Brain microvascular endothelial cell (primary cell): ENCODE results near the gene CRYBG3.

Experiments used
- DNase-seq: peaks from one replicate; pipeline ENCODE4 v3.0.0-alpha.2; 2020
- H3K27ac ChIP-seq: fragments of 250-450 bp; sonication (Bioruptor Pico); 2 replicates; pipeline ENCODE4 v1.5.1; 2020; ENCODE audit warnings: mild to moderate bottlenecking, moderate library complexity
- H3K27me3 ChIP-seq: fragments of 250-450 bp; sonication (Bioruptor Pico); replicated peaks from 2 replicates; pipeline ENCODE4 v1.5.1; 2020; ENCODE audit warnings: mild to moderate bottlenecking
- H3K36me3 ChIP-seq: fragments of 250-450 bp; sonication (Bioruptor Pico); replicated peaks from 2 replicates; pipeline ENCODE4 v1.5.1; 2020; ENCODE audit warnings: mild to moderate bottlenecking
- H3K4me3 ChIP-seq: 2 replicates; pipeline ENCODE4 v1.5.1; 2011; ENCODE audit warnings: low read depth, mild to moderate bottlenecking, control low read depth, low read length, moderate library complexity
- CTCF ChIP-seq: IDR thresholded peaks from 2 replicates; pipeline ENCODE4 v1.5.1; 2011; ENCODE audit warnings: low read depth, mild to moderate bottlenecking, moderate library complexity, low read length, control low read depth, inconsistent platforms; ENCODE audit errors: missing control alignments
- in situ Hi-C: cut with HindIII; loops from 2 replicates; pipeline ENCODE4 v1.10.0; 2017; ENCODE audit warnings: low sequenced_read_pairs, low pct_ligation_motif_present

Gene CRYBG3

GRCh38 chr3:97960993-97961766, 139.4 kb downstream of the CRYBG3 start:
- in situ Hi-C loops = no loop called here
- no peak overlapping the region for H3K4me3 ChIP-seq
- peaks cover 11% of the 10 kb centered on the region for H3K36me3 ChIP-seq
- DNase-seq = no peak
- no peak for TF ChIP-seq CTCF
- H3K27ac ChIP-seq = no peak overlapping the region
- no peaks in the 10 kb centered on the region for H3K27me3 ChIP-seq

- Histone ChIP-seq H3K4me3 (no peak overlapping the region), H3K36me3 (peaks cover 3% of the 10 kb centered on the region), H3K27me3 (no peaks in the 10 kb centered on the region), H3K27ac (no peak overlapping the region)
- TF ChIP-seq CTCF = no peak
- in situ Hi-C loops = no loop called here
- no peak for DNase-seq
Measured at GRCh38 chr3:97967966-97968365, 146.2 kb downstream of the CRYBG3 start.

- TF ChIP-seq CTCF = no peak
- in situ Hi-C loops = no loop called here
- no peak overlapping the region for H3K27ac ChIP-seq
- peaks cover 3% of the 10 kb centered on the region for H3K36me3 ChIP-seq
- DNase-seq = no peak
- no peak overlapping the region for H3K4me3 ChIP-seq
- H3K27me3 ChIP-seq = no peaks in the 10 kb centered on the region
Measured at GRCh38 chr3:97968376-97968775, 146.6 kb downstream of the CRYBG3 start.

GRCh38 chr3:97969541-97969940, 147.7 kb downstream of the CRYBG3 start:
- no peak for DNase-seq
- no peaks in the 10 kb centered on the region for H3K27me3 ChIP-seq
- TF ChIP-seq CTCF = no peak
- no peak overlapping the region for H3K4me3 ChIP-seq
- peaks cover 3% of the 10 kb centered on the region for H3K36me3 ChIP-seq
- no peak overlapping the region for H3K27ac ChIP-seq
- in situ Hi-C loops = no loop called here

GRCh38 chr3:97970156-97970555, 148.3 kb downstream of the CRYBG3 start:
- peaks cover 3% of the 10 kb centered on the region for H3K36me3 ChIP-seq
- in situ Hi-C loops = no loop called here
- no peak overlapping the region for H3K4me3 ChIP-seq
- TF ChIP-seq CTCF = no peak
- DNase-seq = no peak
- no peaks in the 10 kb centered on the region for H3K27me3 ChIP-seq
- no peak overlapping the region for H3K27ac ChIP-seq
